Hepatocyte (in vitro differentiated cells): Measurements from ENCODE around the gene DISC1.

Source experiments
- CTCF ChIP-seq: fragments of 200-600 bp; sonication (generic); IDR thresholded peaks from 2 replicates; pipeline ENCODE4 v1.5.1; 2016; ENCODE audit warnings: antibody characterized with exemption, mild to moderate bottlenecking; ENCODE audit not compliant: poor library complexity
- EZH2 ChIP-seq: fragments of 200-600 bp; sonication (generic); IDR thresholded peaks from 2 replicates; pipeline ENCODE4 v1.6.1; 2016; ENCODE audit warnings: antibody characterized with exemption, mild to moderate bottlenecking, borderline replicate concordance
- EZH2phosphoT487 ChIP-seq: fragments of 200-600 bp; sonication (generic); IDR thresholded peaks from one replicate; pipeline ENCODE4 v1.6.1; 2018; ENCODE audit warnings: antibody characterized with exemption, mild to moderate bottlenecking, low read depth, moderate library complexity; ENCODE audit not compliant: unreplicated experiment, severe bottlenecking

GRCh38 chr1:231938711-231939110, 312.1 kb downstream of the DISC1 start:
- TF ChIP-seq CTCF (no peak), EZH2 (no peak), EZH2phosphoT487 (no peak)
